MCF 10A (cell line): ENCODE measurements around the gene CACNA1C. TPM values are rescaled to one million over a fixed set of nuclear protein-coding genes. Genes with fewer than 3 reads are reported as not detected.

ENCODE experiments used
- BruUV-seq: library from RNA; stranded (reverse); fragments of 400-500 nt; replicated peaks from 2 replicates; lab custom pipeline; 2021; lab: Mats Ljungman, UMichigan
- CTCF ChIA-PET: fragments of 300-600 bp; sonication (Branson Sonifier 250); formaldehyde crosslinking; extraction: SDS; loops from one replicate; lab custom pipeline; 2021; ENCODE audit warnings: antibody characterized with exemption, inconsistent platforms; lab: Yijun Ruan, JAX
- POLR2A ChIA-PET: fragments of 300-600, 350-650 bp; sonication (Branson Sonifier 250); formaldehyde crosslinking; extraction: SDS; loops from one replicate; lab custom pipeline; 2020; ENCODE audit warnings: antibody characterized with exemption, inconsistent platforms; lab: Yijun Ruan, JAX
- DNase-seq: peaks from one replicate; pipeline ENCODE4 v3.0.0-alpha.2; 2018; ENCODE audit not compliant: unreplicated experiment
- H3K27ac Mint-ChIP-seq: one replicate; pipeline ENCODE4 v1.8.0; 2022; ENCODE audit warnings: mild to moderate bottlenecking, low read depth, mixed read lengths; ENCODE audit not compliant: unreplicated experiment
- H3K27me3 Mint-ChIP-seq: one replicate; pipeline ENCODE4 v1.8.0; 2022; ENCODE audit warnings: mixed read lengths; ENCODE audit not compliant: insufficient read depth, unreplicated experiment
- H3K36me3 Mint-ChIP-seq: one replicate; pipeline ENCODE4 v1.8.0; 2022; ENCODE audit warnings: mild to moderate bottlenecking, moderate library complexity, mixed read lengths; ENCODE audit not compliant: insufficient read depth, unreplicated experiment
- H3K4me1 Mint-ChIP-seq: one replicate; pipeline ENCODE4 v1.8.0; 2022; ENCODE audit warnings: mixed read lengths; ENCODE audit not compliant: insufficient read depth, unreplicated experiment
- H3K4me3 Mint-ChIP-seq: one replicate; pipeline ENCODE4 v1.8.0; 2022; ENCODE audit warnings: mild to moderate bottlenecking, moderate library complexity, mixed read lengths; ENCODE audit not compliant: unreplicated experiment
- H3K9me3 Mint-ChIP-seq: one replicate; pipeline ENCODE4 v1.8.0; 2022; ENCODE audit warnings: mixed read lengths; ENCODE audit not compliant: unreplicated experiment
- intact Hi-C: fragments of 100-400 bp; cut with micrococcal nuclease; formaldehyde crosslinking; loops from 2 replicates; pipeline ENCODE4 v1.14.1; 2022
- total RNA-seq: library from RNA; stranded (reverse); gene quantifications from 2 replicates; pipeline ENCODE4 v1.2.3, GENCODE V29; 2022
- TF ChIP-seq, protein P1 (sequence below): fragments of 200-600 bp; IDR thresholded peaks from one replicate; pipeline ENCODE4 v1.8.0; 2022; ENCODE audit warnings: antibody characterized with exemption, mild to moderate bottlenecking; ENCODE audit not compliant: unreplicated experiment

Gene CACNA1C
- total RNA-seq, 1 experiment from 2014 or later, result not detected

DNA sequence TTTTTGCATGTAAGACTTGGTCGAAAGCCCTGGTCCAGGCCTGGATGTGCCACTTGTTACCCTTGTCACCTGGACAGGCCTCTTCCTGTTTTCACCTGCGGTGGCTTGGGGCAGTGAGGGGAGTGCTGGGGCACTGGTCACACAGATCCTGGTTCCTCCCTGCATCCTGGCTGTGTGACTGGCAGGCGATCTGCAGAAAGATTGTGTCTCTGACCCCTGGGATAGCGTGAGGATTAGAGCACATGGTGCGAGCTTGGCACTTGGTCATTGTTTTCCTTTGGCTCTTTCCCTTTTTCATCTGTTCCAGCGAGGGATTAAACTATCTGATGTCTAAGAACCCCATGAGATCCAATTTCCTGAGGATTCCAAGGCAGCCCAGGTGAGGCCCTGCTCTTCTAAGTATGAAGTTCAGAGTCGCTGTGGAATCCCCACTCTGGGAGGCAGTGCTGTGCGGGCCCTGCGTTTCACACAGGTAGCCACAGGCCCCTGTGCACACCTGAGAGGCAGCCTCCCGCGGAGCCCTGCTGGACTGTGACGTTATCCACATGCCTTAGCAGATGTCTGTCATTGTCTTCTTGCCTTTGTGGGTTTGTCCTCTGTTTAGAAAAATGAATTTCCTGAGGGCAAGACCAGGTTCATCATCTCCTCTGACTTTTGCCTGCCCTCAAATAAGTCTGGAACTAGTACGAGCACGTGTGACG lies 288.4 kb downstream of the CACNA1C start:
- TF ChIP-seq, protein P1, sequence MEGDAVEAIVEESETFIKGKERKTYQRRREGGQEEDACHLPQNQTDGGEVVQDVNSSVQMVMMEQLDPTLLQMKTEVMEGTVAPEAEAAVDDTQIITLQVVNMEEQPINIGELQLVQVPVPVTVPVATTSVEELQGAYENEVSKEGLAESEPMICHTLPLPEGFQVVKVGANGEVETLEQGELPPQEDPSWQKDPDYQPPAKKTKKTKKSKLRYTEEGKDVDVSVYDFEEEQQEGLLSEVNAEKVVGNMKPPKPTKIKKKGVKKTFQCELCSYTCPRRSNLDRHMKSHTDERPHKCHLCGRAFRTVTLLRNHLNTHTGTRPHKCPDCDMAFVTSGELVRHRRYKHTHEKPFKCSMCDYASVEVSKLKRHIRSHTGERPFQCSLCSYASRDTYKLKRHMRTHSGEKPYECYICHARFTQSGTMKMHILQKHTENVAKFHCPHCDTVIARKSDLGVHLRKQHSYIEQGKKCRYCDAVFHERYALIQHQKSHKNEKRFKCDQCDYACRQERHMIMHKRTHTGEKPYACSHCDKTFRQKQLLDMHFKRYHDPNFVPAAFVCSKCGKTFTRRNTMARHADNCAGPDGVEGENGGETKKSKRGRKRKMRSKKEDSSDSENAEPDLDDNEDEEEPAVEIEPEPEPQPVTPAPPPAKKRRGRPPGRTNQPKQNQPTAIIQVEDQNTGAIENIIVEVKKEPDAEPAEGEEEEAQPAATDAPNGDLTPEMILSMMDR, result no peak
- ChIA-PET CTCF (no interaction called here), POLR2A (no interaction called here)
- no peaks in the 10 kb centered on the region for H3K9me3 Mint-ChIP-seq
- no TSS peak for BruUV-seq
- intact Hi-C loops, result loop anchor here (5.0 kb wide), 1 partner anchor 56 kb away; no protein-coding TSS in a partner anchor
- no peak overlapping the region for H3K27ac Mint-ChIP-seq
- peaks cover 18% of the 10 kb centered on the region for H3K27me3 Mint-ChIP-seq
- peaks cover 15% of the 10 kb centered on the region for H3K4me1 Mint-ChIP-seq
- H3K4me3 Mint-ChIP-seq, result no peak overlapping the region
- DNase-seq, result peak; percentile 11
- no peaks in the 10 kb centered on the region for H3K36me3 Mint-ChIP-seq

DNA sequence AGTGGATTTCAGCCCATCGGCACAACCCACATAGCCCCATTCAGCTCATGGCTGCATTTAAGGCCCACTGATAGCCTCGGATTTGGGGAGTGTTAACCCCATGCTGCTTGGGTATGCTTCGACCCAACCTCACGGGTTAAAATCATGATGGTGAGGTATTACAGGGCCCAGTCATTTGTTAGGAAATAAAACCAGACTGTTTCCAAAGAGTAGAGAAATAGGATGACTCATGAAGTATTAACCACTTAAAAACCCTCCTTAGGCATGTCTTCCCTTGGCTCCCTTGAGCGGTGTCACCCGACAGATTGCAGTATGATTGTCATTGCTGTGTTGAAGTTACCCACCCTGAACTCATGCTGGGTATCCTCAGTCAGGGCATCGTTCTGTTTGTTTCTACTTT lies 289.1 kb downstream of the CACNA1C start:
- H3K4me3 Mint-ChIP-seq, result no peak overlapping the region
- ChIA-PET CTCF (no interaction called here), POLR2A (no interaction called here)
- H3K36me3 Mint-ChIP-seq, result no peaks in the 10 kb centered on the region
- peak; percentile 82 for DNase-seq
- no peak overlapping the region for H3K27ac Mint-ChIP-seq
- H3K4me1 Mint-ChIP-seq, result peaks cover 9% of the 10 kb centered on the region
- no TSS peak for BruUV-seq
- intact Hi-C loops, result loop anchor here (5.0 kb wide), 1 partner anchor 55 kb away; no protein-coding TSS in a partner anchor
- H3K9me3 Mint-ChIP-seq, result no peaks in the 10 kb centered on the region
- TF ChIP-seq, protein P1, result no peak
- peaks cover 22% of the 10 kb centered on the region for H3K27me3 Mint-ChIP-seq

DNA sequence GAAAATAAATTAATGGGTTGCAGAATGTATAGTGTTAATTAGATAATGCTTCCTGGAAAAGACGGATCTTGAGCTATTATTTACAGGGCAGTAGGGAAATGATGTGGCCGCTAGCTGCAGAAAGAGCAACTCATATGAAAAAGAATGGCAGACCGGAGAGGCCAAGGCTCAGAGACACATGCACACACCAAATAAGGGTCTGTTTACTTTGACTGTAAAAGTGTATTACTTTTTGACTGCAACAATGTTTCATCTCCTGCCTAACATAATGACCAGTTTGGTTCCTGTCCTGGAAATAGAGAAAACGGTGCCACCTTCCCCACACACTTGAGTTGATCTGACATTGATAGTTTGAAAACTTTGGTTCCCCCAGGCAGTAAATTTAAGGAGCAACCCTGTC lies 290.9 kb downstream of the CACNA1C start:
- ChIA-PET CTCF (interaction anchor here (0.6 to 1.0 kb wide), 2 partner anchors 58 to 62 kb away, joined by 3 read pairs; no protein-coding TSS in a partner anchor), POLR2A (no interaction called here)
- intact Hi-C loops, result loop anchor here (5.0 kb wide), 1 partner anchor 54 kb away; no protein-coding TSS in a partner anchor
- TF ChIP-seq, protein P1, result no peak
- no peaks in the 10 kb centered on the region for H3K9me3 Mint-ChIP-seq
- H3K27ac Mint-ChIP-seq, result no peak overlapping the region
- peaks cover 23% of the 10 kb centered on the region for H3K27me3 Mint-ChIP-seq
- H3K4me1 Mint-ChIP-seq, result peaks cover 8% of the 10 kb centered on the region
- no peaks in the 10 kb centered on the region for H3K36me3 Mint-ChIP-seq
- no peak overlapping the region for H3K4me3 Mint-ChIP-seq
- no TSS peak for BruUV-seq
- DNase-seq, result no peak

DNA sequence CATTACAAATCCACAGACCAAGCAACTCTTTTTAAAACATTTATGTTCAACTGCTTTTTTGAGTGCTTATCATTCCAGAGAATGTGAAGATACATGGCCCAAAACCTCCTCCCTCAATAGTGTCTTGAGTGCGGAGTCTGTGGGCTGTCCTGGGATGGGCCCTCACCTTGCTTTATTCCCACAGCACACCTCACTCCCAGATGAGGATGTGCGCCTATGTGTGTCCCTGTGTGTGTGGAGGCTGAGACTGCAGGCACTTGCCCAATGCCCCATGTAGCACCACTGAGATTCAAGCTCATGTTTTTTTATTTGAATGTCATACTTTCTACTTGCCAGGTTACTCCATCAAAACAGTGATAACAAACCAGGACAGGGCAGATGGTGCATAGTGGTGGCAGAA lies 291.7 kb downstream of the CACNA1C start:
- BruUV-seq, result no TSS peak
- Mint-ChIP-seq H3K4me3 (no peak overlapping the region), H3K36me3 (no peaks in the 10 kb centered on the region), H3K27me3 (peaks cover 31% of the 10 kb centered on the region), H3K9me3 (no peaks in the 10 kb centered on the region), H3K4me1 (peaks cover 8% of the 10 kb centered on the region), H3K27ac (no peak overlapping the region)
- POLR2A ChIA-PET, result no interaction called here
- intact Hi-C loops, result loop anchor here (5.0 kb wide), 1 partner anchor 53 kb away; no protein-coding TSS in a partner anchor
- TF ChIP-seq, protein P1, result no peak
- no peak for DNase-seq
- CTCF ChIA-PET, result interaction anchor here (0.6 to 1.1 kb wide), 5 partner anchors 63 to 595 kb away, joined by 3 to 5 read pairs (median 3); no protein-coding TSS in a partner anchor
